A549 treated with DMSO at 1 μM for 4 hours (cell line): ENCODE results near the gene CAMP. TPM values are rescaled to one million over a fixed set of nuclear protein-coding genes. Genes with fewer than 3 reads are reported as not detected.

Source experiments
- total RNA-seq: library from RNA; stranded (reverse); fragments of 200-300 nt; extraction: Qiagen RNA extraction; gene quantifications from 5 replicates; pipeline ENCODE4 v1.2.3, GENCODE V29; 2022; ENCODE audit warnings: low read depth

Gene CAMP
- not detected in 5 replicates for total RNA-seq

GRCh38 chr3:48222616-48223513 is at the start of gene CAMP:
TSS of gene CAMP (plus strand) at chr3:48223495. CDS start at chr3:48223512, 17 bp downstream.

GRCh38 chr3:48188266-48189201 is 34.8 kb upstream of the CAMP start, which contains the start of gene CDC25A:
TSS of gene CDC25A (minus strand) at chr3:48188417. CDS start at chr3:48187947, 470 bp downstream.

Other genes starting within 250 kb of the CAMP start
- gene MAP4, start 207.1 kb upstream of the CAMP start, total RNA-seq = 102 to 117 TPM (median 104 TPM) in 5 replicates
- 10.6 to 13.4 TPM (median 11.1 TPM) in 5 replicates for gene CDC25A, start 35.1 kb upstream of the CAMP start, total RNA-seq
- 2.6 to 2.9 TPM (median 2.7 TPM) in 5 replicates for gene ZNF589, start 17.6 kb downstream of the CAMP start, total RNA-seq
- 23.1 to 30.2 TPM (median 23.6 TPM) in 5 replicates for gene NME6, start 77.9 kb downstream of the CAMP start, total RNA-seq
- not detected in 5 replicates for gene SPINK8, start 110.2 kb downstream of the CAMP start, total RNA-seq
- not detected in 5 replicates for gene FBXW12, start 148.7 kb downstream of the CAMP start, total RNA-seq
- 13.2 to 15.8 TPM (median 15.1 TPM) in 5 replicates for gene PLXNB1, start 206.6 kb downstream of the CAMP start, total RNA-seq
- 25.1 to 28.0 TPM (median 27.4 TPM) in 5 replicates for gene CCDC51, start 216.6 kb downstream of the CAMP start, total RNA-seq
- 277 to 368 TPM (median 288 TPM) in 5 replicates for gene TMA7, start 216.8 kb downstream of the CAMP start, total RNA-seq
- gene ATRIP, start 223.2 kb downstream of the CAMP start, total RNA-seq = 7.3 to 9.8 TPM (median 9.4 TPM) in 5 replicates